Activated CD8-positive, alpha-beta memory T cell treated with anti-CD3 and anti-CD28 coated beads for 4 hours (primary cell): ENCODE measurements around the gene OR9Q1.
"Not testable (repeated sequence)": the region's sequence is repeated elsewhere in the genome, so short reads cannot be mapped to it uniquely, and the experiment has no call there.

ENCODE experiments used
- DNase-seq, 2 donors: peaks; one replicate each; pipeline ENCODE4 v3.0.0-alpha.2; 2020; ENCODE audit warnings: low read depth in 2 of 2

OR9Q1 gene

GRCh38 chr11:58134151-58134550, 110.5 kb downstream of the OR9Q1 start:
- no peak for DNase-seq

GRCh38 chr11:58135171-58135570, 111.5 kb downstream of the OR9Q1 start:
- DNase-seq = no peak

- no peak for DNase-seq
These were observed 119.1 kb downstream of the OR9Q1 start for GRCh38 chr11:58142761-58143160.

- no peak for DNase-seq
These were observed 129.1 kb downstream of the OR9Q1 start for GRCh38 chr11:58152781-58153180.

GRCh38 chr11:58164389-58164788, 140.7 kb downstream of the OR9Q1 start:
- no peak for DNase-seq

GRCh38 chr11:58164990-58165389, 141.3 kb downstream of the OR9Q1 start:
- no peak for DNase-seq

- DNase-seq = no peak
These were observed 141.9 kb downstream of the OR9Q1 start for GRCh38 chr11:58165504-58166106.

- DNase-seq = no peak
These were observed 153.9 kb downstream of the OR9Q1 start for GRCh38 chr11:58177409-58178054.

GRCh38 chr11:58178444-58178843, 154.8 kb downstream of the OR9Q1 start:
- DNase-seq = no peak

GRCh38 chr11:58179648-58180047, 156.0 kb downstream of the OR9Q1 start:
- no peak for DNase-seq

GRCh38 chr11:58186938-58187337, 163.3 kb downstream of the OR9Q1 start:
- DNase-seq = no peak

GRCh38 chr11:58188770-58189169, 165.1 kb downstream of the OR9Q1 start, which contains the start of gene OR9Q2:
OR9Q2 (plus strand) TSS chr11:58189070; CDS start chr11:58190491, 1,421 bp downstream.
- DNase-seq = no peak

- DNase-seq = no peak
These were observed 168.5 kb downstream of the OR9Q1 start for GRCh38 chr11:58192229-58192628.

GRCh38 chr11:58193391-58193790, 169.7 kb downstream of the OR9Q1 start:
- no peak for DNase-seq

- DNase-seq = no peak
These were observed 172.3 kb downstream of the OR9Q1 start for GRCh38 chr11:58195939-58196338.

GRCh38 chr11:58199271-58199670, 175.6 kb downstream of the OR9Q1 start:
- no peak for DNase-seq

- no peak for DNase-seq
These were observed 180.4 kb downstream of the OR9Q1 start, which contains the start of gene OR1S2 for GRCh38 chr11:58204042-58204441. OR1S2 (minus strand) TSS chr11:58204142; CDS start chr11:58204142, 0 bp downstream.

GRCh38 chr11:58212420-58212819, 188.7 kb downstream of the OR9Q1 start, which contains the start of gene OR1S1:
OR1S1 (plus strand) TSS chr11:58212720.
- DNase-seq = not testable (repeated sequence)

- no peak for DNase-seq
These were observed 192.8 kb downstream of the OR9Q1 start for GRCh38 chr11:58216476-58216875.

GRCh38 chr11:58222721-58223120, 199.0 kb downstream of the OR9Q1 start:
- no peak for DNase-seq

GRCh38 chr11:58227956-58228615, 204.4 kb downstream of the OR9Q1 start:
- no peak for DNase-seq
